Measurements from ENCODE around the gene AP1B1. TPM values are rescaled to one million over a fixed set of nuclear protein-coding genes. Genes with fewer than 3 reads are reported as not detected.

The AP1B1 gene
- total RNA-seq, 1 donor from 2014 or later: 70.3 TPM

DNA sequence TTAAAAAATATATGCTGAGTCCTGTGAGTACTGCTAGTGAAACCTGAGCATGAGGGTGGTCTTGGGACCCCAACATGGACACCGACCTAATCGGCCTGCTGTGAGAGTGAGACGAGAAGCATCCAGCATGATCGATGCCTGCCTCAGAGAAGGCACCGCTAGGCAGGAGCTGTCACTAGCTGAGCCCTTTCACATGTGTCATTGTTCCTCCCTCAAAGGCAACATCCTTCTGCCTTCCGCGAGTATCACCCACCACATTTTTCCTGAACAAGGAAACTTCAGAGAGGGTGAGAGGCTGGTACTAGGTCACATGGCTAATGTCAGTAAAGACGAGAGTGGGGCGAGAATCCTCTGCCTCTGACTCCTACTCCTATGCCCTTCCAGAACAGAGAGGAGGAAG lies 35.6 kb downstream of the AP1B1 start:
- H3K27ac ChIP-seq: no peak overlapping the region
- H3K36me3 ChIP-seq: peaks cover 100% of the 10 kb centered on the region
- no peaks in the 10 kb centered on the region for H3K27me3 ChIP-seq (ENCODE audit: low read depth)
- peak; percentile 3 for DNase-seq
- ATAC-seq: no peak
- TF ChIP-seq, protein P1, sequence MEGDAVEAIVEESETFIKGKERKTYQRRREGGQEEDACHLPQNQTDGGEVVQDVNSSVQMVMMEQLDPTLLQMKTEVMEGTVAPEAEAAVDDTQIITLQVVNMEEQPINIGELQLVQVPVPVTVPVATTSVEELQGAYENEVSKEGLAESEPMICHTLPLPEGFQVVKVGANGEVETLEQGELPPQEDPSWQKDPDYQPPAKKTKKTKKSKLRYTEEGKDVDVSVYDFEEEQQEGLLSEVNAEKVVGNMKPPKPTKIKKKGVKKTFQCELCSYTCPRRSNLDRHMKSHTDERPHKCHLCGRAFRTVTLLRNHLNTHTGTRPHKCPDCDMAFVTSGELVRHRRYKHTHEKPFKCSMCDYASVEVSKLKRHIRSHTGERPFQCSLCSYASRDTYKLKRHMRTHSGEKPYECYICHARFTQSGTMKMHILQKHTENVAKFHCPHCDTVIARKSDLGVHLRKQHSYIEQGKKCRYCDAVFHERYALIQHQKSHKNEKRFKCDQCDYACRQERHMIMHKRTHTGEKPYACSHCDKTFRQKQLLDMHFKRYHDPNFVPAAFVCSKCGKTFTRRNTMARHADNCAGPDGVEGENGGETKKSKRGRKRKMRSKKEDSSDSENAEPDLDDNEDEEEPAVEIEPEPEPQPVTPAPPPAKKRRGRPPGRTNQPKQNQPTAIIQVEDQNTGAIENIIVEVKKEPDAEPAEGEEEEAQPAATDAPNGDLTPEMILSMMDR (IDR thresholded peaks at IDR 0.05): no peak
- intact Hi-C loops (cut with DNase I): no loop called here
- no peak overlapping the region for H3K4me3 ChIP-seq
- H3K9me3 ChIP-seq: no peaks in the 10 kb centered on the region
- no peaks in the 10 kb centered on the region for H3K4me1 ChIP-seq

DNA sequence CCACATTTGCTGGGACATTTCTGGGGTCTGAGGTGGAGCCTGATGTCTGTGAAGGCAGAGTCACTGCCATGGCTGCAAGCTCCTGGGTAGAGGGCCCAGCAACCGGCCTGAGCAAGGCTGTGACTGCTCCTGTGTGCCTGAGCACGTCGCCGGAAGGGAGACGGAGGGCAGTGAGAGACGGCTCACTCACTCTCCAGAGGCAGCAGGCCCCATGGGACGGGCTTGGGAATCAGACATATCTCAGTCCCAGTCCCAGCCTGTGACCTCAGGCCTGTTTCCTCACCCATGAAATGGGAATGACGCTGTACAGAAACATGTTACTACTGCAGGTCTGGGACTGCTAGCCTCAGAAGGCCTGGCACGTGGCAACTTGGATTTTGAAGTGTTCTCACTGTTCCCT lies 36.5 kb downstream of the AP1B1 start:
- H3K4me3 ChIP-seq: no peak overlapping the region
- no peak for ATAC-seq
- TF ChIP-seq, protein P1 (IDR thresholded peaks at IDR 0.05): no peak
- DNase-seq: peak; percentile 39
- H3K27me3 ChIP-seq (ENCODE audit: low read depth): no peaks in the 10 kb centered on the region
- H3K27ac ChIP-seq: no peak overlapping the region
- intact Hi-C loops (cut with DNase I): no loop called here
- no peaks in the 10 kb centered on the region for H3K4me1 ChIP-seq
- no peaks in the 10 kb centered on the region for H3K9me3 ChIP-seq
- peaks cover 100% of the 10 kb centered on the region for H3K36me3 ChIP-seq

DNA sequence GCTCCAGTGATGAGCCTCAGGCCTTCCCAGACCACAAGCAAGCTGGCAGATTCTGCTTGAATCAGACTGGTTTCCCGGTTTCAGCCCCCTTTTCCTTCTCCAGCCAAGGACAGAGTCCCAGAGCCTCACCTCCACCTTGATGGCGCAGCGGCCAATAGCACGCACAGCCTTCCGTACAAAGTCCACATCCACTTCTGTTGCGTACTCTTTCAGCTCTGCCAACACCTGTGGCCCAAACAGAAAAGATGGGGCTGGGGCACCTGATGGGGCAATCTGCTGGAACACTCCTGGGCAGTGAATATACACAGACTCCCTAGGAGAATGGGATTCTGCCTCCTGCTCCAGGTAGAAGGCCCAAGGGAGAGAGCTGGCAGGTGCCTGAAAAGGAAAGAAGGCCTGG lies 37.3 kb downstream of the AP1B1 start:
- Histone ChIP-seq H3K27me3 (ENCODE audit: low read depth) (no peaks in the 10 kb centered on the region), H3K9me3 (no peaks in the 10 kb centered on the region), H3K36me3 (peaks cover 100% of the 10 kb centered on the region), H3K27ac (no peak overlapping the region), H3K4me3 (no peak overlapping the region), H3K4me1 (no peaks in the 10 kb centered on the region)
- DNase-seq (peak; percentile 13), ATAC-seq (no peak)
- TF ChIP-seq, protein P1 (IDR thresholded peaks at IDR 0.05): no peak
- intact Hi-C loops (cut with DNase I): no loop called here

DNA sequence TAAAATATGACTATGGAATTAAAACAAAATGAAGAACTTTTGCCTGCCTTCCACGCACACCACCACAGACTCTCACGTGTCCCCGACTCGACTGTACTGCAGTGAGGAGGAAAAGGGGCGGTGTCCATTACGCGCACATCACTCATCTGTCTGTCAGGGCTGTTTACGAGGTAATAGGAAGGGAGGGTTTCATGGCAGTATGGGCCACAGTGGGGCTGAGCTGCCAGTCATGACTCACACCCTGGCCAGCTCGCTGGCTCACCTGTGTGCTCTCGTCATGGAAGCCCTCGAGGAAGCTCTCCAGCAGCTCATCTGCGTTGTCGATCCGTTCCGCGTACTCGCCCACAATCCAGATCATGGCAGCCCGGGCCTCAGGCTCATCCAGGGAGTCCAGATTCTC lies 39.4 kb downstream of the AP1B1 start:
- Histone ChIP-seq H3K9me3 (no peaks in the 10 kb centered on the region), H3K4me1 (no peaks in the 10 kb centered on the region), H3K27me3 (ENCODE audit: low read depth) (no peaks in the 10 kb centered on the region), H3K36me3 (peaks cover 99% of the 10 kb centered on the region), H3K4me3 (no peak overlapping the region), H3K27ac (no peak overlapping the region)
- TF ChIP-seq, protein P1 (IDR thresholded peaks at IDR 0.05): no peak
- intact Hi-C loops (cut with DNase I): no loop called here
- peak; percentile 25 for DNase-seq
- ATAC-seq: no peak

DNA sequence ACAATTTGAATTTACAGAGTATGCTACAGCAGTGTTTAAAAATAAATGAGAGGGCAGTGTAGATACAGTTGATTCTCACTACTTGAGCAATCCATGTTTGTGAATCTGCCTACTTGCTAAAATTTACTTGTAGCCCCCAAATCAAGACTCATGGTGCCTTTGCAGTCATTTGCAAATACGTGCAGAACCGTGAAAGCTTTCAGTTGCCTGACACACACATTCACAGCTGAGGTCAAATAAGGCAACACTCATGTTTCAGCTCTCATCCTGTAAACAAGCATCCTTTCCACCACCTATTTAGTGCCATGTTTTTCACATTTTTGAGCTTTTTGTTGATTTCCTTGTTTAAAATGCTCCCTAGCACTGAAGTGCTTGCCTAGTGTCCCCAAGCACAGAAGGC lies 40.3 kb downstream of the AP1B1 start:
- DNase-seq (no peak), ATAC-seq (no peak)
- TF ChIP-seq, protein P1 (IDR thresholded peaks at IDR 0.05): no peak
- Histone ChIP-seq H3K9me3 (no peaks in the 10 kb centered on the region), H3K4me1 (no peaks in the 10 kb centered on the region), H3K36me3 (peaks cover 99% of the 10 kb centered on the region), H3K27ac (no peak overlapping the region), H3K4me3 (no peak overlapping the region), H3K27me3 (ENCODE audit: low read depth) (no peaks in the 10 kb centered on the region)
- intact Hi-C loops (cut with DNase I): no loop called here

DNA sequence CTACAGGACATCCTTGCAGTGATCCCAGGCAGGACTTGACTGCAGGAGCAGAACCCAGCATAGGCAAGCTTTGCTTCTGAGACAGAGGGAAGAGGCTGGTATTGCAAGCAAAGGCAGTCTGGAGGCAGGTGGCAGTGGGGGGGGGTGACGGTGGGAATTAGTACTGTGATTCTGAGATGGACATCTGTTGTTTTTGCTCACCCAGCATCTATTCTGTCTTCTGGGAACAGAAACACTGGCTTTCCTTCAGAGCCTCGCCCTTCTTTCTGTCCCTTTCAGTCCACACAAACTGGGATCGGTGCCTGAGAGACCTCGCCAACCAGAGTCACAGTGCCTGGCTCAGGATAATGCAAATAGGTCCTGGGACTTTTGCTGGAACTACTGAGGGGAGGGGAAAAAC lies 41.7 kb downstream of the AP1B1 start:
- TF ChIP-seq, protein P1 (IDR thresholded peaks at IDR 0.05): no peak
- DNase-seq: no peak
- no peak for ATAC-seq
- Histone ChIP-seq H3K4me1 (peaks cover 9% of the 10 kb centered on the region), H3K4me3 (no peak overlapping the region), H3K36me3 (peaks cover 99% of the 10 kb centered on the region), H3K9me3 (no peaks in the 10 kb centered on the region), H3K27ac (no peak overlapping the region), H3K27me3 (ENCODE audit: low read depth) (no peaks in the 10 kb centered on the region)
- intact Hi-C loops (cut with DNase I): no loop called here

Measured in lower lobe of right lung (tissue), 2 donors.